A549 (cell line): ENCODE data around the gene ZNF532. TPM values are rescaled to one million over a fixed set of nuclear protein-coding genes. Genes with fewer than 3 reads are reported as not detected.

ENCODE experiments used
- ATAC-seq, 2 experiments: fragments of 200-7000 bp in 1 of 2; fragments of >200 bp in 1 of 2; cut with Nextera tagmentation in 1 of 2; cut with Tn5 transposase in 1 of 2; 3 replicates each; pipeline versions ENCODE4 v1.8.0 to v1.9.1; 2018 to 2020; ENCODE audit warnings: mild to moderate bottlenecking in 1 of 2, moderate library complexity in 1 of 2
- CTCF ChIA-PET: fragments of 300-600 bp; sonication (Branson Sonifier 250); formaldehyde crosslinking; extraction: SDS; loops from one replicate; lab custom pipeline; 2021; ENCODE audit warnings: antibody characterized with exemption, inconsistent platforms; lab: Yijun Ruan, JAX
- POLR2A ChIA-PET: fragments of 350-600 bp; formaldehyde crosslinking; extraction: SDS; loops from one replicate; lab custom pipeline; 2021; ENCODE audit warnings: antibody characterized with exemption, inconsistent platforms; lab: Yijun Ruan, JAX
- DNase-seq, 2 experiments: peaks; one replicate each; pipeline versions ENCODE4 v3.0.0 to v3.0.0-alpha.2; 2011 to 2016; ENCODE audit warnings: low read depth in 1 of 2, low spot score in 1 of 2
- FAIRE-seq: peaks from 2 replicates; lab custom pipeline; 2011; peaks lifted over from hg19 to GRCh38; lab: Jason Lieb, UNC
- H3K27ac ChIP-seq, 2 experiments: fragments of >200 bp; sonication (Bioruptor Twin); formaldehyde crosslinking; 3 replicates each; pipeline ENCODE4 v1.5.1; 2016 to 2017
- H3K4me1 ChIP-seq: fragments of >200 bp; sonication (Bioruptor Twin); formaldehyde crosslinking; 3 replicates; pipeline ENCODE4 v1.6.1; 2016
- H3K4me2 ChIP-seq: fragments of >200 bp; sonication (Bioruptor Twin); formaldehyde crosslinking; 3 replicates; pipeline ENCODE4 v1.6.1; 2016
- H3K4me3 ChIP-seq: fragments of >200 bp; sonication (Bioruptor Twin); formaldehyde crosslinking; 3 replicates; pipeline ENCODE4 v1.5.1; 2016
- H3K9me3 ChIP-seq: fragments of >200 bp; sonication (Bioruptor Twin); formaldehyde crosslinking; 3 replicates; pipeline ENCODE4 v1.6.1; 2016
- ATOH8 ChIP-seq: fragments of 250-450 bp; sonication (Bioruptor Pico); IDR thresholded peaks from 2 replicates; pipeline ENCODE4 v1.5.0; 2020; ENCODE audit warnings: low read depth, mild to moderate bottlenecking, moderate library complexity
- CBX2 ChIP-seq: fragments of 200-600 bp; sonication (generic); IDR thresholded peaks from 2 replicates; pipeline ENCODE4 v1.6.1; 2016; ENCODE audit warnings: low read depth, mild to moderate bottlenecking, borderline replicate concordance
- CHD4 ChIP-seq: fragments of 200-600 bp; sonication (generic); IDR thresholded peaks from 2 replicates; pipeline ENCODE4 v1.6.1; 2016; ENCODE audit warnings: antibody characterized with exemption, mild to moderate bottlenecking, borderline replicate concordance
- CTCF ChIP-seq: fragments of >200 bp; sonication (Bioruptor Twin); formaldehyde crosslinking; IDR thresholded peaks from 3 replicates; pipeline ENCODE4 v1.5.1; 2016
- EHMT2 ChIP-seq: fragments of 200-600 bp; sonication (generic); IDR thresholded peaks from 2 replicates; pipeline ENCODE4 v1.6.1; 2016; ENCODE audit warnings: antibody characterized with exemption, low read depth, mild to moderate bottlenecking, moderate library complexity
- ESRRA ChIP-seq: fragments of 150-350 bp; IDR thresholded peaks from 2 replicates; pipeline ENCODE4 v1.6.1; 2014; ENCODE audit warnings: mild to moderate bottlenecking, low read length, borderline replicate concordance
- FOXS1 ChIP-seq: fragments of 250-450 bp; sonication (Bioruptor Pico); IDR thresholded peaks from 2 replicates; pipeline ENCODE4 v1.5.0; 2020; ENCODE audit warnings: mild to moderate bottlenecking, moderate library complexity
- MAFK ChIP-seq: fragments of 450-650 bp; IDR thresholded peaks from 2 replicates; pipeline ENCODE4 v1.6.1; 2014; ENCODE audit not compliant: partially characterized antibody
- PHF8 ChIP-seq: fragments of 200-600 bp; sonication (generic); IDR thresholded peaks from 2 replicates; pipeline ENCODE4 v1.6.1; 2016; ENCODE audit warnings: low read depth, mild to moderate bottlenecking, antibody characterized with exemption, moderate library complexity, borderline replicate concordance
- RARB ChIP-seq: fragments of 250-450 bp; sonication (Bioruptor Pico); IDR thresholded peaks from 2 replicates; pipeline ENCODE4 v1.8.0; 2021; ENCODE audit warnings: mild to moderate bottlenecking, moderate library complexity
- RFX5 ChIP-seq: fragments of 450-650 bp; IDR thresholded peaks from 2 replicates; pipeline ENCODE4 v1.7.1; 2014; ENCODE audit warnings: antibody characterized with exemption, mild to moderate bottlenecking, moderate library complexity
- ZC3H11A ChIP-seq: fragments of 450-650 bp; IDR thresholded peaks from 2 replicates; pipeline ENCODE4 v1.6.1; 2014; ENCODE audit warnings: antibody characterized with exemption, mild to moderate bottlenecking
- ZSCAN20 ChIP-seq: fragments of 250-450 bp; sonication (Bioruptor Pico); IDR thresholded peaks from 2 replicates; pipeline ENCODE4 v1.8.0; 2022; ENCODE audit warnings: mild to moderate bottlenecking, moderate library complexity
- WGBS: methylation state at CpG from one replicate; pipeline ENCODE4 v1.1.6; 2017; ENCODE audit errors: missing lambda C conversion rate; 5-methylcytosine and 5-hydroxymethylcytosine counted together
- polyA plus RNA-seq, 4 experiments: library from polyadenylated mRNA; depleted of rRNA in 3 of 4; stranded (reverse); fragments of >200 nt; fragmentation: RNase III in 1 of 4; extraction: RNeasy Plus Mini Kit Qiagen cat#74134 plus additional on column Dnase treatment in 1 of 4; gene quantifications; 2 replicates in 3 of 4; 3 replicates in 1 of 4; pipeline ENCODE4 v1.2.3, GENCODE V29; 2011 to 2017
- TF ChIP-seq, protein P1 (sequence below): fragments of 250-450 bp; sonication (Bioruptor Pico); IDR thresholded peaks from 2 replicates; pipeline ENCODE4 v1.5.0; 2021; ENCODE audit warnings: mild to moderate bottlenecking, moderate library complexity, borderline replicate concordance
- TF ChIP-seq, protein P2 (sequence below): IDR thresholded peaks from 2 replicates; pipeline ENCODE4 v1.6.1; 2012
- TF ChIP-seq, protein P3 (sequence below): fragments of 200-600 bp; sonication (generic); IDR thresholded peaks from 2 replicates; pipeline ENCODE4 v1.6.1; 2016; ENCODE audit warnings: antibody characterized with exemption, mild to moderate bottlenecking, moderate library complexity

Gene ZNF532
- polyA plus RNA-seq, 2 of the 4 experiments (the other 2 are of a cell fraction) = 26.8 to 64.6 TPM

GRCh38 chr18:58934933-58935577, 70.4 kb downstream of the ZNF532 start:
- no peak for ATAC-seq
- Histone ChIP-seq H3K4me3 (no peak overlapping the region), H3K4me1 (peaks cover 34% of the 10 kb centered on the region), H3K9me3 (no peaks in the 10 kb centered on the region), H3K4me2 (no peak overlapping the region), H3K27ac (no peak overlapping the region)
- ChIA-PET POLR2A (no interaction called here), CTCF (no interaction called here)
- WGBS = 76% methylated on average over 3 of the region's 3 CpGs
- no peak for DNase-seq
- TF ChIP-seq, protein P1, sequence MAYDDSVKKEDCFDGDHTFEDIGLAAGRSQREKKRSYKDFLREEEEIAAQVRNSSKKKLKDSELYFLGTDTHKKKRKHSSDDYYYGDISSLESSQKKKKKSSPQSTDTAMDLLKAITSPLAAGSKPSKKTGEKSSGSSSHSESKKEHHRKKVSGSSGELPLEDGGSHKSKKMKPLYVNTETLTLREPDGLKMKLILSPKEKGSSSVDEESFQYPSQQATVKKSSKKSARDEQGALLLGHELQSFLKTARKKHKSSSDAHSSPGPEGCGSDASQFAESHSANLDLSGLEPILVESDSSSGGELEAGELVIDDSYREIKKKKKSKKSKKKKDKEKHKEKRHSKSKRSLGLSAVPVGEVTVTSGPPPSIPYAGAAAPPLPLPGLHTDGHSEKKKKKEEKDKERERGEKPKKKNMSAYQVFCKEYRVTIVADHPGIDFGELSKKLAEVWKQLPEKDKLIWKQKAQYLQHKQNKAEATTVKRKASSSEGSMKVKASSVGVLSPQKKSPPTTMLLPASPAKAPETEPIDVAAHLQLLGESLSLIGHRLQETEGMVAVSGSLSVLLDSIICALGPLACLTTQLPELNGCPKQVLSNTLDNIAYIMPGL (CRISPR knock-in tag) = no peak
- TF ChIP-seq FOXS1 (CRISPR knock-in tag) (no peak), MAFK (no peak), CBX2 (no peak), ESRRA (no peak), RFX5 (no peak), PHF8 (no peak), EHMT2 (no peak), ATOH8 (CRISPR knock-in tag) (no peak), CHD4 (no peak), CTCF (no peak), ZC3H11A (no peak), ZSCAN20 (no peak), RARB (CRISPR knock-in tag) (no peak)
- TF ChIP-seq, protein P2, sequence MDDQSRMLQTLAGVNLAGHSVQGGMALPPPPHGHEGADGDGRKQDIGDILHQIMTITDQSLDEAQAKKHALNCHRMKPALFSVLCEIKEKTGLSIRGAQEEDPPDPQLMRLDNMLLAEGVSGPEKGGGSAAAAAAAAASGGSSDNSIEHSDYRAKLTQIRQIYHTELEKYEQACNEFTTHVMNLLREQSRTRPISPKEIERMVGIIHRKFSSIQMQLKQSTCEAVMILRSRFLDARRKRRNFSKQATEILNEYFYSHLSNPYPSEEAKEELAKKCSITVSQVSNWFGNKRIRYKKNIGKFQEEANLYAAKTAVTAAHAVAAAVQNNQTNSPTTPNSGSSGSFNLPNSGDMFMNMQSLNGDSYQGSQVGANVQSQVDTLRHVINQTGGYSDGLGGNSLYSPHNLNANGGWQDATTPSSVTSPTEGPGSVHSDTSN = no peak
- TF ChIP-seq, protein P3, sequence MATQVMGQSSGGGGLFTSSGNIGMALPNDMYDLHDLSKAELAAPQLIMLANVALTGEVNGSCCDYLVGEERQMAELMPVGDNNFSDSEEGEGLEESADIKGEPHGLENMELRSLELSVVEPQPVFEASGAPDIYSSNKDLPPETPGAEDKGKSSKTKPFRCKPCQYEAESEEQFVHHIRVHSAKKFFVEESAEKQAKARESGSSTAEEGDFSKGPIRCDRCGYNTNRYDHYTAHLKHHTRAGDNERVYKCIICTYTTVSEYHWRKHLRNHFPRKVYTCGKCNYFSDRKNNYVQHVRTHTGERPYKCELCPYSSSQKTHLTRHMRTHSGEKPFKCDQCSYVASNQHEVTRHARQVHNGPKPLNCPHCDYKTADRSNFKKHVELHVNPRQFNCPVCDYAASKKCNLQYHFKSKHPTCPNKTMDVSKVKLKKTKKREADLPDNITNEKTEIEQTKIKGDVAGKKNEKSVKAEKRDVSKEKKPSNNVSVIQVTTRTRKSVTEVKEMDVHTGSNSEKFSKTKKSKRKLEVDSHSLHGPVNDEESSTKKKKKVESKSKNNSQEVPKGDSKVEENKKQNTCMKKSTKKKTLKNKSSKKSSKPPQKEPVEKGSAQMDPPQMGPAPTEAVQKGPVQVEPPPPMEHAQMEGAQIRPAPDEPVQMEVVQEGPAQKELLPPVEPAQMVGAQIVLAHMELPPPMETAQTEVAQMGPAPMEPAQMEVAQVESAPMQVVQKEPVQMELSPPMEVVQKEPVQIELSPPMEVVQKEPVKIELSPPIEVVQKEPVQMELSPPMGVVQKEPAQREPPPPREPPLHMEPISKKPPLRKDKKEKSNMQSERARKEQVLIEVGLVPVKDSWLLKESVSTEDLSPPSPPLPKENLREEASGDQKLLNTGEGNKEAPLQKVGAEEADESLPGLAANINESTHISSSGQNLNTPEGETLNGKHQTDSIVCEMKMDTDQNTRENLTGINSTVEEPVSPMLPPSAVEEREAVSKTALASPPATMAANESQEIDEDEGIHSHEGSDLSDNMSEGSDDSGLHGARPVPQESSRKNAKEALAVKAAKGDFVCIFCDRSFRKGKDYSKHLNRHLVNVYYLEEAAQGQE = no peak
- no peak for FAIRE-seq
